Fibroblast of pulmonary artery (primary cell): ENCODE results near the gene MRGPRX2.

ENCODE experiments used
- DNase-seq: peaks from one replicate; pipeline ENCODE4 v3.0.0-alpha.2; 2010; ENCODE audit warnings: low read depth
- H3K4me3 ChIP-seq: replicated peaks from 2 replicates; pipeline ENCODE4 v1.5.1; 2011; ENCODE audit warnings: low read depth, mild to moderate bottlenecking, control low read depth, low read length, moderate library complexity
- CTCF ChIP-seq: IDR thresholded peaks from 2 replicates; pipeline ENCODE4 v1.5.1; 2011; ENCODE audit warnings: mild to moderate bottlenecking, control low read depth, low read length, inconsistent platforms; ENCODE audit errors: missing control alignments

MRGPRX2 gene

GRCh38 chr11:19088791-19089190 lies 28.3 kb upstream of the MRGPRX2 start:
- no peak for TF ChIP-seq CTCF
- no peak for DNase-seq
- H3K4me3 ChIP-seq: no peak overlapping the region

- no peak for TF ChIP-seq CTCF
- no peak overlapping the region for H3K4me3 ChIP-seq
- DNase-seq: peak; percentile 88
Observed at GRCh38 chr11:19087658-19088057, 27.1 kb upstream of the MRGPRX2 start.

GRCh38 chr11:19084661-19085315 lies 24.3 kb upstream of the MRGPRX2 start:
- H3K4me3 ChIP-seq: no peak overlapping the region
- peak; percentile 9 for DNase-seq
- TF ChIP-seq CTCF: no peak

- no peak for DNase-seq
- no peak for TF ChIP-seq CTCF
- H3K4me3 ChIP-seq: no peak overlapping the region
Observed at GRCh38 chr11:19083166-19083565, 22.6 kb upstream of the MRGPRX2 start.

- no peak overlapping the region for H3K4me3 ChIP-seq
- DNase-seq: peak; percentile 89
- no peak for TF ChIP-seq CTCF
Observed at GRCh38 chr11:19080579-19080993, 20.1 kb upstream of the MRGPRX2 start.

GRCh38 chr11:19079643-19080440 lies 19.3 kb upstream of the MRGPRX2 start:
- no peak for TF ChIP-seq CTCF
- no peak overlapping the region for H3K4me3 ChIP-seq
- peak; percentile 91 for DNase-seq
